GM11168 (cell line): ENCODE results near the gene TOMM40L.

Experiments
- in situ Hi-C: fragments of 300-500 bp; cut with MboI; formaldehyde crosslinking; loops from one replicate; pipeline ENCODE4 v1.12.0; 2022; ENCODE audit warnings: low sequenced_read_pairs; ENCODE audit not compliant: unreplicated experiment

Gene TOMM40L

GRCh38 chr1:161218301-161219077, 7.4 kb upstream of the TOMM40L start:
- in situ Hi-C loops: no loop called here

DNA sequence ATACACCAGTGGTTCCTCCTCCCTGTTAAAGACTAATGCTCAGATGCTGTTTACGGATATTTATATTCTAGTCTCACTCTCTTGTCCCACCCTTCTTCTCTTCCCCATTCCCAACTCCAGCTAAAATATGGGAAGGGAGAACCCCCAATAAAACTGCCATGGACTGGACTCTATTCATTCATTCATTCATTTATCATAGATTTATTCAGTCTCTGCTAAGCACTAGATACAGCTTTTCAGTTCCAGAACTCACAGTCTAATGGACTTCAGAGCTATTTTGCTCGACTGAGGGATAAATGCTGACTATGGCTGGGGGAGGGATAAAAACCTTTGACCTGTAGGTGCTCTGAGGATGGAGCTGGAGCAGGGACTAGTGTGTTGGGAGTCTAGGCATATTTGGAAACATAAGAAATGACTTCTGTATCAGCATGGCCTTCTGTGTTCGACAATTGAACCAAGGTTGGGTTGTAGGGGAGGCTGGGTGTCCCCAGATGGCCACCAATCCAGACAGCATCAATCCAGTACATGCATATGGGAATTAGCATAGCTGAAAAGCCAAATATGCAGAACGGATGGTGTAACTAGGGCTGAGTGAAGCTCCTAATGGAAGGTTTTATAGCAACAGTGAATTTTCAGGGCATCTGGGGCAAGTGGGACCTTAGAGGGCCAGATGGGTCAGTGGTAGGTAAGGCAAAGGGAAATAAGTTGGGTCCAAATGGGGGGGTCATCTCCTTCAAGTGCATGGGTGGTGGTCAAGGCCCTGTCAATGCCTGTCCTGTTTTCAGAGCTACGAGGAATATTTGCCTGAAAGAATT, 6.6 kb upstream of the TOMM40L start:
- in situ Hi-C loops: no loop called here

GRCh38 chr1:161220002-161220401, 5.9 kb upstream of the TOMM40L start:
- in situ Hi-C loops: loop anchor here (10.0 kb wide), 1 partner anchor 155 kb away; no protein-coding TSS in a partner anchor

DNA sequence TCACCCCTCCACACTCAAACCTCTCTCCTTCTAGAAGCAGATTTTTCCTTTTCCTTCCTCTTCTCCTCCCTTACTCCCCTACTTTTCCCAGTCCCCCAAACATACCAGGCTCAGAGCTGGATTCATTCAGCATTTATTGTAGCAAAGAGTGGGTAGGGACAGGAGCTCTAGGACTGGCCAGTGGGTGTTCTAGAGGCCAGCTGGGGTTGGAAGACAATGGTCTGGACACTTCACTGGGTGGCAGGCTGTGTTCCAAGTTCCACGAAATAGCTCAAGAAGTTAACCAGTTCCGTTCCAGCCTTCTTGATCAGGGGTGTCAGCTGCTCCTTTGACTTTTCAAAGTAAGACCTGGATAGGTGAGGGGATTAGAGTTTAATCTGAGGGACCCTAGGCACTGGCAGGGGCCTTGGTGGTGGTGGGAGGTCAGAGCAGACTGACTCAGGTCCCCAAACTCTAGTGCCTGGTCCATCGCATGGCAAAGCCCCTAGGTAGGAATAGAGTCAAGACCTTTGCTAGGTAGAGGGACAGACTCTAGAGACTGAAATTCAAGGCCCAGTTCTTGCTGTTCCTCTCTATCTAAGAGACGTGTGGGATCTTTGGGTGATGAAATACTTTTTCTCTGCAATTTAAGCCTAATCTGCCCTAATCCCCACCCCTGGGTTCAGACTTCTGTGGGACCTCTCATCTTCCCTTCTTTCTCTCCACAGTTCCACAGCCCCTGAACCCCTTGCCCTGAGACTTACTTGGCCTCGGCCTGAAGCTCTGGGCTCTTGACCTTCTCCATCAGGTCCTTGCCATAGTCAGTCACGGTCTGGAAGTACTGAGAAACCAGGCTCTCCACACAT, 3.5 kb upstream of the TOMM40L start:
- in situ Hi-C loops: loop anchor here (10.0 kb wide), 1 partner anchor 152 kb away; no protein-coding TSS in a partner anchor

- in situ Hi-C loops: loop anchor here (10.0 kb wide), 1 partner anchor 151 kb away; no protein-coding TSS in a partner anchor
Measured at GRCh38 chr1:161223805-161224694, 1.8 kb upstream of the TOMM40L start.

DNA sequence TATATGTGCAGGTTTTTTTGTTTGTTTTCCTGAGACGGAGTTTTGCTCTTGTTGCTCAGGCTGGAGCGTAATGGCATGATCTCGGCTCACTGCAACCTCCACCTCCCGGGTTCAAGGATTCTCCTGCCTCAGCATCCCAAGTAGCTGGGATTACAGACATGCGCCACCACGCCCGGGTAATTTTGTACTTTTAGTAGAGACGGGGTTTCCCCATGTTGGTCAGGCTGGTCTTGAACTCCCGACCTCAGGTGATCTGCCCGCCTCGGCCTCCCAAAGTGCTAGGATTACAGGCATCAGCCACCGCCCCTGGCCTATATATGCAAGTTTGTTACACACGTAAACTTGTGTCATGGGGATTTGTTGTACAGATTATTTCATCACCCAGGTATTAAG, 1.2 kb upstream of the TOMM40L start:
- in situ Hi-C loops: loop anchor here (5.0 to 10.0 kb wide), 2 partner anchors 68 to 150 kb away; no protein-coding TSS in a partner anchor

GRCh38 chr1:161225178-161225533, 704 bp upstream of the TOMM40L start:
- in situ Hi-C loops: loop anchor here (5.0 to 10.0 kb wide), 2 partner anchors 67 to 150 kb away; no protein-coding TSS in a partner anchor

DNA sequence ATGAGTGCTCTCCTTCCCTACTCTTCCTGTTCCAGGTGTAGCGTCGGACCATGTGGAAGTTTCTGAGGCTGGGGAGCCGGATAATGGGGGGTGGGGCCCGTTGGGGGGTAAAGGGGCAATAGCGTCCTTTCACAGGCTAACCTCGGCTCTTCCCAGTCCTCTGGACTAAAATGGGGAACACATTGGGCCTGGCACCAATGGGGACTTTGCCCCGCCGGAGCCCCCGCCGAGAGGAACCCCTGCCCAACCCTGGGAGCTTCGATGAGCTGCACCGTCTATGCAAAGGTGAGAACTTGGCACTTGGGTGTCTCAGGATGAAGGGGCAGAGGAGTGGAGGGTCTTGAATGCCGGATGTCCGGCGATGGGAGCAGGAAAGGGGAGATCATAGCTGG, 456 bp downstream of the TOMM40L start:
- in situ Hi-C loops: loop anchor here (5.0 to 10.0 kb wide), 2 partner anchors 66 to 148 kb away; no protein-coding TSS in a partner anchor

- in situ Hi-C loops: loop anchor here (5.0 to 10.0 kb wide), 2 partner anchors 66 to 148 kb away; no protein-coding TSS in a partner anchor
Measured at GRCh38 chr1:161226759-161227158, 899 bp downstream of the TOMM40L start.

GRCh38 chr1:161227196-161227871, 1.5 kb downstream of the TOMM40L start:
- in situ Hi-C loops: loop anchor here (5.0 to 10.0 kb wide), 2 partner anchors 65 to 147 kb away; no protein-coding TSS in a partner anchor

DNA sequence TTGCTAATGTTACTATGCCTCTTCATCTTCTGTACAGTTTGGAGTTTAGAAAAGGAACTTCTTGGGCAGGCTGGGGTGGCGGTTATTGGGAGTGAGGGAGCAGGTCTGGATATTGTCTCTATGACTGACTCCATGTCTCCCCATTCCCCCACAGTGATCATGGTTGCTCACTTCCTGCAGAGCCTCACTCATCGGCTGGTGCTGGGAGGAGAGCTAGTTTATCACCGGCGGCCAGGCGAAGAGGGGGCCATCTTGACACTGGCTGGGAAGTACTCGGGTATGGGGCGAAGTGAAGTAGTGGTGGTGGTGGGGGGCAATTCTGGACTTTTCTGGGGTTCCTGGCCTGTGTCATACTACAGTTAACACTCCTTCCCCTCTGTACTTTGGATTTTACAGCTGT, 2.2 kb downstream of the TOMM40L start:
- in situ Hi-C loops: loop anchor here (5.0 to 10.0 kb wide), 2 partner anchors 64 to 147 kb away; no protein-coding TSS in a partner anchor

- in situ Hi-C loops: loop anchor here (5.0 to 10.0 kb wide), 2 partner anchors 62 to 145 kb away; no protein-coding TSS in a partner anchor
Measured at GRCh38 chr1:161229896-161230295, 4.0 kb downstream of the TOMM40L start.

GRCh38 chr1:161230762-161231161, 4.9 kb downstream of the TOMM40L start:
- in situ Hi-C loops: no loop called here

GRCh38 chr1:161233102-161233501, 7.2 kb downstream of the TOMM40L start:
- in situ Hi-C loops: no loop called here

- in situ Hi-C loops: no loop called here
Measured at GRCh38 chr1:161235957-161236775, 10.3 kb downstream of the TOMM40L start.

DNA sequence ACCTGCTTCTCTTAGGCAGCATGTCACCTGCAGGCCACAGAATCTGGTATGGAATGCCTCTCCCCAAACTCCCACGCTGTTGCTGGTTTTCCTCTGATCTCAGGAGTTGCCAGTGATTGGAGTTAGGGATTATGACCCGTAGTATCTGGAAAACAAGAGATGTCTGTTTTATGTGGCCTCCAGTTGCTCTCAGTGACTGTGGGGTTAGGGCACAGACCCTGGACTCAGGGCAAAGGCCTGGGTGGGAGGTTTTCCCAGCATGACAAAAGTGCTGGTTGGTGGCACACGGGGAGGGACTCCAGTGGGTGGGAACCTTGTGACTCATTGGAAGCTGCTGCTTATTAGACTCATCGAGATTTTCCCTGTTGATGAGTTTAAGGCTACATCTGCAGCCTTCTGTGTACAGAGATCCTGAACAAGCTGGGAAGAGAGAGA, 12.2 kb downstream of the TOMM40L start, which contains the start of gene NR1I3:
Gene NR1I3 (minus strand): TSS at position 165 of the 435 bp plus-strand sequence. CDS start 1,638 bp downstream, outside the sequence.
- in situ Hi-C loops: no loop called here

GRCh38 chr1:161241682-161242081, 15.8 kb downstream of the TOMM40L start:
- in situ Hi-C loops: no loop called here
